KMS-11 (cell line): ENCODE data around the gene SPINDOC.

Experiments
- H2AFZ ChIP-seq: fragments of 200-600 bp; sonication (generic); 2 replicates; pipeline ENCODE4 v1.6.1; 2016; ENCODE audit warnings: antibody characterized with exemption, mixed run types, low read depth
- H3K27ac ChIP-seq: fragments of 200-600 bp; sonication (generic); 2 replicates; pipeline ENCODE4 v1.6.1; 2016; ENCODE audit warnings: mild to moderate bottlenecking, mixed run types
- H3K27me3 ChIP-seq: fragments of 200-600 bp; sonication (generic); 2 replicates; pipeline ENCODE4 v1.6.1; 2017; ENCODE audit warnings: mild to moderate bottlenecking, low read depth, mixed run types, moderate library complexity; ENCODE audit not compliant: insufficient read depth
- H3K36me3 ChIP-seq: fragments of 200-600 bp; sonication (generic); 2 replicates; pipeline ENCODE4 v1.6.1; 2017; ENCODE audit warnings: mild to moderate bottlenecking, mixed run types; ENCODE audit not compliant: insufficient read depth
- H3K4me1 ChIP-seq: fragments of 200-600 bp; sonication (generic); 2 replicates; pipeline ENCODE4 v1.6.1; 2016; ENCODE audit warnings: mild to moderate bottlenecking, low read depth, mixed run types; ENCODE audit not compliant: poor library complexity, severe bottlenecking
- H3K4me2 ChIP-seq: fragments of 200-600 bp; sonication (generic); 2 replicates; pipeline ENCODE4 v1.7.0; 2016; ENCODE audit warnings: mild to moderate bottlenecking, mixed run types
- H3K4me3 ChIP-seq: fragments of 200-600 bp; sonication (generic); IDR thresholded peaks from 2 replicates; pipeline ENCODE4 v1.6.1; 2017; ENCODE audit warnings: low read depth, low read length, mixed read lengths; ENCODE audit not compliant: insufficient read depth
- H3K79me2 ChIP-seq: fragments of 200-600 bp; sonication (generic); 2 replicates; pipeline ENCODE4 v1.6.1; 2016; ENCODE audit warnings: low read depth, mixed run types; ENCODE audit not compliant: insufficient read depth
- H3K9ac ChIP-seq: fragments of 200-600 bp; sonication (generic); 2 replicates; pipeline ENCODE4 v1.6.1; 2016; ENCODE audit warnings: mild to moderate bottlenecking, mixed run types
- H4K20me1 ChIP-seq: fragments of 200-600 bp; sonication (generic); 2 replicates; pipeline ENCODE4 v1.6.1; 2016; ENCODE audit warnings: mild to moderate bottlenecking, mixed run types; ENCODE audit not compliant: insufficient read depth
- TF ChIP-seq, protein P1 (sequence below): fragments of 200-600 bp; sonication (generic); conservative IDR thresholded peaks from 2 replicates; pipeline ENCODE4 v1.6.1; 2017; ENCODE audit warnings: low read depth, mild to moderate bottlenecking, antibody characterized with exemption, low read length, moderate library complexity, mixed read lengths

The SPINDOC gene

DNA sequence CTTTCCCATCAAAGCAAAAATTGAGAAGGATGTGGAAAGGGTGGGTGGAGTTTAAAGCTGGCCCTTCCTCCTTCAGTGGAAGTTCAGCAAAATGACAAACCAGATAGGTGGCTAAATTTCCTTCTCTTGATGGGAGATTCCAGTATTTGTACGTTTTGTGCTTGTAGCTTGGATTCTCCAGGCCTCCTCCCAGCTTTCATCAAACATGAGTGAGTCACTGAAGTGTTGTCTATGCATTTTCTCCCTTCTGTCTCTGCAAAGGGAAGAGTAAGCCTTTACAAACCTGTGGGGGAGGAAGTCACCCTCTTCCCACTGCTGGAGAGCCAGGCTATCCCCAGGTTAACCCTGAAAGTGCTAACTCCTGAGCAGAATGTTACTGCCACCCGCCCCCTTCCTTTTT lies 32.0 kb downstream of the SPINDOC start:
- Histone ChIP-seq H3K27ac (no peak overlapping the region), H4K20me1 (peaks cover 9% of the 10 kb centered on the region; the same call in 1 of the 2 replicates), H3K27me3 (no peaks in the 10 kb centered on the region), H3K4me2 (no peak overlapping the region), H3K9ac (no peak overlapping the region), H3K36me3 (no peaks in the 10 kb centered on the region), H2AFZ (no peak overlapping the region), H3K4me1 (peaks cover 29% of the 10 kb centered on the region), H3K4me3 (no peak overlapping the region), H3K79me2 (peaks cover 88% of the 10 kb centered on the region)
- TF ChIP-seq, protein P1, sequence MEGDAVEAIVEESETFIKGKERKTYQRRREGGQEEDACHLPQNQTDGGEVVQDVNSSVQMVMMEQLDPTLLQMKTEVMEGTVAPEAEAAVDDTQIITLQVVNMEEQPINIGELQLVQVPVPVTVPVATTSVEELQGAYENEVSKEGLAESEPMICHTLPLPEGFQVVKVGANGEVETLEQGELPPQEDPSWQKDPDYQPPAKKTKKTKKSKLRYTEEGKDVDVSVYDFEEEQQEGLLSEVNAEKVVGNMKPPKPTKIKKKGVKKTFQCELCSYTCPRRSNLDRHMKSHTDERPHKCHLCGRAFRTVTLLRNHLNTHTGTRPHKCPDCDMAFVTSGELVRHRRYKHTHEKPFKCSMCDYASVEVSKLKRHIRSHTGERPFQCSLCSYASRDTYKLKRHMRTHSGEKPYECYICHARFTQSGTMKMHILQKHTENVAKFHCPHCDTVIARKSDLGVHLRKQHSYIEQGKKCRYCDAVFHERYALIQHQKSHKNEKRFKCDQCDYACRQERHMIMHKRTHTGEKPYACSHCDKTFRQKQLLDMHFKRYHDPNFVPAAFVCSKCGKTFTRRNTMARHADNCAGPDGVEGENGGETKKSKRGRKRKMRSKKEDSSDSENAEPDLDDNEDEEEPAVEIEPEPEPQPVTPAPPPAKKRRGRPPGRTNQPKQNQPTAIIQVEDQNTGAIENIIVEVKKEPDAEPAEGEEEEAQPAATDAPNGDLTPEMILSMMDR, result no peak

DNA sequence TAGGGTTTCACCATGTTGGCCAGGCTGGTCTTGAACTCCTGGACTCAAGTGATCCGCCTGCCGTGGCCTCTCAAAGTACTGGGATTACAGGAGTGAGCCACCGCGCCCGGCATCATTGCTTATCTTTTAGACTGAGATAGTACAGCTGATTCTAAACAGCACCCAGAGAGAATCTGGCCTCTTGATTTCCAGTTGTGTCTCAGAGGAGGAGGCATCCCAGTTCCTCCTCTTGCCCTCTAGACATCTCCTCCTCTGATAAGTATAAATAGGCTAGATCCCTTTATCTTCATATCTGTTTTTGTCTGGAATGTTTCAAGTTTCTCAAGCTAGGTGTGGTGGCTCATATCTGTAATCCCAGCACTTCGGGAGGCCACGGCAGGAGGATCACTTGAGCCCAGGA lies 32.7 kb downstream of the SPINDOC start:
- Histone ChIP-seq H3K9ac (no peak overlapping the region), H3K79me2 (peaks cover 88% of the 10 kb centered on the region), H3K27ac (no peak overlapping the region), H3K27me3 (no peaks in the 10 kb centered on the region), H3K36me3 (no peaks in the 10 kb centered on the region), H3K4me1 (peaks cover 29% of the 10 kb centered on the region), H2AFZ (no peak overlapping the region), H3K4me2 (no peak overlapping the region), H4K20me1 (peaks cover 5% of the 10 kb centered on the region; the same call in 1 of the 2 replicates), H3K4me3 (no peak overlapping the region)
- TF ChIP-seq, protein P1, result no peak

DNA sequence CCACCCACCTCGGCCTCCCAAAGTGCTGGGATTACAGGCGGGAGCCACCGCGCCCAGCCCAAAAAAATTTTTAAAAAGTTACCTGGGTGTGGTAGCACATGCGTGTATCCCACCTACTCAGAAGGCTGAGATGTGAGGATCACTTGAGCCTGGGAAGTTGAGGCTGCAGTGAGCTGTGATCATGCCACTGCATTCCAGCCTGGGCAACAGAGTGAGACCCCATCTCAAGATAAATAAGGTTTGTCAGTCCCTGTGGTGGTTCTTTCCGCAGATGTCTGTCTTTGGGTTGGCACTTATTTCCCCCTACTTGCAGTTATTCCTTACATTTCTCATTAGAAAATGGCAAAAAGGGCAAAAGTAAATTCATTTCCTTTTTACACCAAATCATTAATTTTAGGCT lies 33.6 kb downstream of the SPINDOC start:
- H4K20me1 ChIP-seq, result peaks cover 7% of the 10 kb centered on the region; the same call in 1 of the 2 replicates
- no peaks in the 10 kb centered on the region for H3K27me3 ChIP-seq
- peaks cover 85% of the 10 kb centered on the region for H3K79me2 ChIP-seq
- TF ChIP-seq, protein P1, result no peak
- H3K36me3 ChIP-seq, result no peaks in the 10 kb centered on the region
- no peak overlapping the region for H2AFZ ChIP-seq
- H3K4me3 ChIP-seq, result no peak overlapping the region
- H3K4me2 ChIP-seq, result no peak overlapping the region
- no peak overlapping the region for H3K27ac ChIP-seq
- H3K4me1 ChIP-seq, result peaks cover 29% of the 10 kb centered on the region
- no peak overlapping the region for H3K9ac ChIP-seq

DNA sequence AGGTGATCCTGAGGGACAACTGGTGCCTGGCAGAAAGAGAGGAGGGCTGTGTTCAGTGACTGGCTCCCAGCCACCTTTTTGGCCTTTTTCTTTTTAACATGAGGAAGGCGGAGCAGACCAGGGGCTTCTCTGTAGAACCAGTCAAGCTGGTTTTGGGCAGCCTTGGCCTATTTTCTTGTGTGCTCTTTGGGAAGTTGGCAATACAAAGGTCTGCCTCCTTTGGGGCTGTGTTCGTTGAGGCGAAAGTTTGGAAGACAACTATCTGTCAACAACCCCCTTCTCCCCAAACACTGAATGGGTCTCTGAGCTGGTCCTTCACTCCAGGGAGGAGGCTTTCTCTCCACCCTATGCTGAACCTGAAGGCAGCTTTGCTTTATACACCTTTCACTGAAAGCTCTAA lies 34.1 kb downstream of the SPINDOC start:
- Histone ChIP-seq H3K79me2 (peaks cover 84% of the 10 kb centered on the region), H3K4me1 (peaks cover 29% of the 10 kb centered on the region), H3K27ac (no peak overlapping the region), H3K9ac (no peak overlapping the region), H4K20me1 (peaks cover 7% of the 10 kb centered on the region; the same call in 1 of the 2 replicates), H3K36me3 (no peaks in the 10 kb centered on the region), H3K4me3 (no peak overlapping the region), H3K4me2 (no peak overlapping the region), H3K27me3 (no peaks in the 10 kb centered on the region), H2AFZ (no peak overlapping the region)
- TF ChIP-seq, protein P1, result no peak
